OCI-LY7 (cell line): ENCODE measurements around the gene KCND3. TPM values are rescaled to one million over a fixed set of nuclear protein-coding genes. Genes with fewer than 3 reads are reported as not detected.
A peak's percentile ranks its signal among the peaks of the same experiment; 100 is the strongest.

Source experiments
- BruUV-seq: library from RNA; stranded (reverse); fragments of 400-500 nt; replicated peaks from 2 replicates; lab custom pipeline; 2021; lab: Mats Ljungman, UMichigan
- CTCF ChIA-PET: fragments of 300-600 bp; sonication (Branson Sonifier 250); formaldehyde crosslinking; loops from one replicate; lab custom pipeline; 2022; ENCODE audit warnings: antibody characterized with exemption; ENCODE audit not compliant: unreplicated experiment; lab: Charles Lee
- POLR2A ChIA-PET: fragments of 300-600 bp; sonication (Branson Sonifier 250); formaldehyde crosslinking; loops from one replicate; lab custom pipeline; 2022; ENCODE audit warnings: antibody characterized with exemption; lab: Charles Lee
- DNase-seq: peaks from one replicate; pipeline ENCODE4 v3.0.0-alpha.2; 2015; ENCODE audit warnings: low spot score
- H2AFZ ChIP-seq: fragments of 200-600 bp; sonication (generic), shearing (Covaris generic); 2 replicates; pipeline ENCODE4 v1.6.1; 2014; ENCODE audit warnings: mild to moderate bottlenecking, antibody characterized with exemption, low read length, moderate library complexity
- H3K27ac ChIP-seq: fragments of 200-600 bp; sonication (generic); 2 replicates; pipeline ENCODE4 v1.5.1; 2014; ENCODE audit warnings: mixed run types, low read depth, mild to moderate bottlenecking, moderate library complexity, low read length, inconsistent platforms; ENCODE audit not compliant: poor library complexity, severe bottlenecking
- H3K36me3 ChIP-seq: fragments of 200-600 bp; sonication (generic); 2 replicates; pipeline ENCODE4 v1.6.1; 2014; ENCODE audit warnings: mild to moderate bottlenecking, antibody characterized with exemption, low read length, moderate library complexity, mixed read lengths; ENCODE audit not compliant: insufficient read depth
- H3K4me1 ChIP-seq: fragments of 200-600 bp; sonication (generic); 2 replicates; pipeline ENCODE4 v1.5.1; 2014; ENCODE audit warnings: mild to moderate bottlenecking, low read length; ENCODE audit not compliant: insufficient read depth, poor library complexity, severe bottlenecking
- H3K4me2 ChIP-seq: fragments of 200-600 bp; sonication (generic); 2 replicates; pipeline ENCODE4 v1.6.1; 2014; ENCODE audit warnings: mild to moderate bottlenecking, low read length
- H3K4me3 ChIP-seq: fragments of 200-600 bp; sonication (generic); 2 replicates; pipeline ENCODE4 v1.5.1; 2014; ENCODE audit warnings: mild to moderate bottlenecking, low read depth, low read length; ENCODE audit not compliant: poor library complexity, severe bottlenecking
- H3K79me2 ChIP-seq: fragments of 200-600 bp; sonication (generic); 2 replicates; pipeline ENCODE4 v1.6.1; 2016; ENCODE audit warnings: low read depth, mild to moderate bottlenecking, low read length, moderate library complexity, mixed read lengths; ENCODE audit not compliant: insufficient read depth
- H3K9me2 ChIP-seq: fragments of 200-600 bp; sonication (generic); 2 replicates; pipeline ENCODE4 v1.6.1; 2016; ENCODE audit warnings: mild to moderate bottlenecking, low read length, mixed read lengths; ENCODE audit not compliant: insufficient read depth
- H3K9me3 ChIP-seq: fragments of 200-600 bp; sonication (generic); 2 replicates; pipeline ENCODE4 v1.6.1; 2014; ENCODE audit warnings: mild to moderate bottlenecking, mixed run types, low read length, mixed read lengths
- H4K20me1 ChIP-seq: fragments of 200-600 bp; sonication (generic); 2 replicates; pipeline ENCODE4 v1.6.1; 2014; ENCODE audit warnings: mild to moderate bottlenecking, antibody characterized with exemption, low read length, moderate library complexity, mixed read lengths; ENCODE audit not compliant: insufficient read depth
- EZH2phosphoT487 ChIP-seq: fragments of 200-600 bp; sonication (generic); IDR thresholded peaks from 2 replicates; pipeline ENCODE4 v1.6.1; 2018; ENCODE audit warnings: low read depth, borderline replicate concordance, mild to moderate bottlenecking, mixed run types, antibody characterized with exemption, low read length, moderate library complexity, mixed read lengths
- intact Hi-C: fragments of 100-400 bp; cut with micrococcal nuclease; formaldehyde crosslinking; loops from one replicate; pipeline ENCODE4 v1.10.0; 2022; ENCODE audit not compliant: unreplicated experiment
- total RNA-seq, 2 experiments: library from RNA; depleted of rRNA in 1 of 2; stranded (reverse); fragments of >200 nt in 1 of 2; shearing (Covaris generic) in 1 of 2; gene quantifications; 2 replicates each; pipeline ENCODE4 v1.2.3, GENCODE V29; 2014 to 2022
- TF ChIP-seq, protein P1 (sequence below): fragments of 200-600 bp; sonication (generic); conservative IDR thresholded peaks from 2 replicates; pipeline ENCODE4 v1.5.1; 2014; ENCODE audit warnings: mild to moderate bottlenecking, antibody characterized with exemption, low read length, moderate library complexity, mixed read lengths

Gene KCND3
- total RNA-seq, 2 experiments from 2014 or later = not detected

- H3K4me1 ChIP-seq = no peaks in the 10 kb centered on the region
Observed at GRCh38 chr1:111886741-111887140, 102.7 kb downstream of the KCND3 start.

DNA sequence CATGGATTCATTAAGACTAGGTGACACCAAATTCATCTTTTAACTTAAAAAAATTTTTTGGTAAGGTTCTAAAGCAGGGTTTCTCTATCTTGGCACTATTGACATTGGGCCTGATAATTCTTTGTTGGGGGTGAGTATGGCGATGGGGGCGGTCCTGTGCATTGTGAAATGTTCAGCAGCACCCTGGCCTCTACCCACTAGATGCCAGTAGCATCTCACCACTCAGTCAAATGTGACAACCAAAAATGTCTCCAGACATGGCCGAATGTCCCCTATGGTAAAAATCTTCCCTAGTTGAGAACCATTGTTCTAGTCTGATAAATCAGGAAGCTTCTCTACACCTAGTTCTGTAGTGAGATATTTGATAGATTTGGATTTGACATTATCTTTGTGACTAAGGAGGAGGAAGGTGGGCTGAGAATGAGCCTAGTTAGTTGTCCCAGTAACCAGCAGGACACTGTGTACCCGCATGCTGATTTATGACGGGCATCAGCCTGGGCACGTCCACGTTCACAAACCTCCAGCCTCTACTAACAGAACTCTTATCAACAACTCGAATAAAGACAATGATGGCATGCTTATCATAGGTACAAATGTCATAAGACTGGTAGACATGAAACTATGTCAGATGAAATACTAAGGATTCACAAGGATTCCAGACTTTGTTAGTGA is 104.6 kb downstream of the KCND3 start:
- intact Hi-C loops = no loop called here
- H3K9me2 ChIP-seq = no peaks in the 10 kb centered on the region
- H3K36me3 ChIP-seq = no peaks in the 10 kb centered on the region
- no peaks in the 10 kb centered on the region for H3K9me3 ChIP-seq
- ChIA-PET CTCF (no interaction called here), POLR2A (interaction anchor here (0.5 to 0.6 kb wide), 2 partner anchors 320 to 438 kb away, joined by 3 read pairs; no protein-coding TSS in a partner anchor)
- no peak overlapping the region for H2AFZ ChIP-seq
- TF ChIP-seq EZH2phosphoT487 = no peak
- TF ChIP-seq, protein P1, sequence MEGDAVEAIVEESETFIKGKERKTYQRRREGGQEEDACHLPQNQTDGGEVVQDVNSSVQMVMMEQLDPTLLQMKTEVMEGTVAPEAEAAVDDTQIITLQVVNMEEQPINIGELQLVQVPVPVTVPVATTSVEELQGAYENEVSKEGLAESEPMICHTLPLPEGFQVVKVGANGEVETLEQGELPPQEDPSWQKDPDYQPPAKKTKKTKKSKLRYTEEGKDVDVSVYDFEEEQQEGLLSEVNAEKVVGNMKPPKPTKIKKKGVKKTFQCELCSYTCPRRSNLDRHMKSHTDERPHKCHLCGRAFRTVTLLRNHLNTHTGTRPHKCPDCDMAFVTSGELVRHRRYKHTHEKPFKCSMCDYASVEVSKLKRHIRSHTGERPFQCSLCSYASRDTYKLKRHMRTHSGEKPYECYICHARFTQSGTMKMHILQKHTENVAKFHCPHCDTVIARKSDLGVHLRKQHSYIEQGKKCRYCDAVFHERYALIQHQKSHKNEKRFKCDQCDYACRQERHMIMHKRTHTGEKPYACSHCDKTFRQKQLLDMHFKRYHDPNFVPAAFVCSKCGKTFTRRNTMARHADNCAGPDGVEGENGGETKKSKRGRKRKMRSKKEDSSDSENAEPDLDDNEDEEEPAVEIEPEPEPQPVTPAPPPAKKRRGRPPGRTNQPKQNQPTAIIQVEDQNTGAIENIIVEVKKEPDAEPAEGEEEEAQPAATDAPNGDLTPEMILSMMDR = peak; percentile 24; the same call in 1 of the 2 replicates
- no peak overlapping the region for H3K27ac ChIP-seq
- no peaks in the 10 kb centered on the region for H4K20me1 ChIP-seq
- H3K79me2 ChIP-seq = no peaks in the 10 kb centered on the region
- no peak overlapping the region for H3K4me2 ChIP-seq
- BruUV-seq = no TSS peak
- H3K4me1 ChIP-seq = no peaks in the 10 kb centered on the region
- DNase-seq = no peak
- no peak overlapping the region for H3K4me3 ChIP-seq

More at GRCh38 chr1:111886741-111887140, 102.7 kb downstream of the KCND3 start:
- Histone ChIP-seq H2AFZ (no peak overlapping the region), H3K4me3 (no peak overlapping the region), H4K20me1 (no peaks in the 10 kb centered on the region), H3K4me2 (no peak overlapping the region), H3K9me3 (no peaks in the 10 kb centered on the region), H3K27ac (no peak overlapping the region), H3K9me2 (no peaks in the 10 kb centered on the region), H3K36me3 (no peaks in the 10 kb centered on the region), H3K79me2 (no peaks in the 10 kb centered on the region)
- intact Hi-C loops = no loop called here
- POLR2A ChIA-PET = no interaction called here
- CTCF ChIA-PET = no interaction called here
- no TSS peak for BruUV-seq
- DNase-seq = no peak
- TF ChIP-seq, protein P1 = no peak
- no peak for TF ChIP-seq EZH2phosphoT487

- H3K36me3 ChIP-seq = no peaks in the 10 kb centered on the region
- POLR2A ChIA-PET = interaction anchor here (0.6 kb wide), 1 partner anchor 734 kb away, joined by 3 read pairs; no protein-coding TSS in a partner anchor
Observed at GRCh38 chr1:111882986-111883560, 106.4 kb downstream of the KCND3 start.

More at GRCh38 chr1:111882986-111883560, 106.4 kb downstream of the KCND3 start:
- H2AFZ ChIP-seq = no peak overlapping the region
- intact Hi-C loops = no loop called here
- no peaks in the 10 kb centered on the region for H3K9me3 ChIP-seq
- no peak for DNase-seq
- no peak overlapping the region for H3K27ac ChIP-seq
- TF ChIP-seq, protein P1 = no peak
- no peaks in the 10 kb centered on the region for H3K79me2 ChIP-seq
- no peaks in the 10 kb centered on the region for H3K9me2 ChIP-seq
- H3K4me1 ChIP-seq = no peaks in the 10 kb centered on the region
- BruUV-seq = no TSS peak
- CTCF ChIA-PET = no interaction called here
- no peak overlapping the region for H3K4me2 ChIP-seq
- H3K4me3 ChIP-seq = no peak overlapping the region
- no peaks in the 10 kb centered on the region for H4K20me1 ChIP-seq
